Measurements from ENCODE around the gene FOXRED1. TPM values are rescaled to one million over a fixed set of nuclear protein-coding genes. Genes with fewer than 3 reads are reported as not detected.

The FOXRED1 gene
- total and polyA plus RNA-seq, 2 of the 13 experiments (the other 11 are each of a cell fraction or from before 2014, with no cell fraction given), result 29.6 to 42.9 TPM

DNA sequence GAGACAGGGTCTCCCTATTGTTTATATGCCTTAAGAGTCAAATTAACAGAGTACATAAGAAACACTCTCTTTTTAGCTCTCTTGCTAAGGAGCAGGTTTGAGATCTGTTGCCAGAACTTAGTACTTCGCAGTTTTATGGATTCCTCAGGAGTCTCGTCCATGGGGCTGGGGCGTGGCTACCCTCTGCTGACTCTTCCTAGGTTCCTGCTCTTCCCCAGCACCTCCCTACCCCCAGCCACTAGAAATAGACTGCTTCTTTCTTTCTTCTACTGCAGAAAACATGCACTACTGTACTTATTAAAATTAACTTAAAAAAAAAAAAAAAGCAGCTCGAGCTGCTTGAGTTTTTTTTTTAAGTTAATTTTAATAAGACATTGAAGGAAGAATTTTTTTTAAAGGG lies 49.4 kb upstream of the FOXRED1 start:
- Histone ChIP-seq H2AFZ (ENCODE audit: low read length) (no peak overlapping the region), H3K4me2 (ENCODE audit: low read depth, low read length) (no peak overlapping the region), H3K9ac (ENCODE audit: insufficient read depth, low read depth, low read length) (no peak overlapping the region), H3K36me3 (replicated peaks in 1 of 2; ENCODE audit: control insufficient read depth in 1 of 2, insufficient read depth in 2 of 2, low read length in 2 of 2) (no peaks in the 10 kb centered on the region; a peak in 1 of 5 replicates), H3K27ac (ENCODE audit: extremely low read length, insufficient read depth, low read length) (no peak overlapping the region), H3K9me3 (ENCODE audit: low read length) (no peaks in the 10 kb centered on the region), H3K4me3 (replicated peaks in 1 of 3; ENCODE audit: insufficient read depth in 1 of 3, low read depth in 2 of 3, low read length in 3 of 3) (no peak overlapping the region), H3K79me2 (ENCODE audit: insufficient read depth, low read length) (peaks cover 45% of the 10 kb centered on the region), H3K4me1 (ENCODE audit: insufficient read depth, low read length) (no peaks in the 10 kb centered on the region), H3K27me3 (ENCODE audit: control insufficient read depth in 1 of 2, insufficient read depth in 2 of 2, low read length in 2 of 2) (no peaks in the 10 kb centered on the region), H4K20me1 (ENCODE audit: insufficient read depth, low read length) (no peaks in the 10 kb centered on the region)
- in situ Hi-C loops (cut with HindIII; ENCODE audit: extremely low pct_ligation_motif_present, low pct_unique_long_range_greater_than_20kb) (loop anchor here (25.0 kb wide), 1 partner anchor 582 kb away; the partner anchor contains the start of gene CHEK1), intact Hi-C loops (cut with micrococcal nuclease; ENCODE audit: unreplicated experiment) (no loop called here)
- WGBS (ENCODE audit: low lambda C conversion rate), result 83% methylated on average over 4 of the region's 4 CpGs
- CTCF ChIA-PET (ENCODE audit: low intra/inter-chr PET ratio, low total read pairs), result no interaction called here
- POLR2A ChIA-PET, result no interaction called here
- no peak for ATAC-seq
- FAIRE-seq, result no peak
- no peak for DNase-seq (ENCODE audit: low spot score)
- no peak for TF ChIP-seq ZSCAN21 (CRISPR knock-in tag; IDR thresholded peaks at IDR 0.05; ENCODE audit: borderline replicate concordance)
- TF ChIP-seq FOXP1 (IDR thresholded peaks at IDR 0.05), result no peak
- no peak for TF ChIP-seq FOXP1 (CRISPR knock-in tag; IDR thresholded peaks at IDR 0.05)
- BruUV-seq (replicated peaks), result no TSS peak

DNA sequence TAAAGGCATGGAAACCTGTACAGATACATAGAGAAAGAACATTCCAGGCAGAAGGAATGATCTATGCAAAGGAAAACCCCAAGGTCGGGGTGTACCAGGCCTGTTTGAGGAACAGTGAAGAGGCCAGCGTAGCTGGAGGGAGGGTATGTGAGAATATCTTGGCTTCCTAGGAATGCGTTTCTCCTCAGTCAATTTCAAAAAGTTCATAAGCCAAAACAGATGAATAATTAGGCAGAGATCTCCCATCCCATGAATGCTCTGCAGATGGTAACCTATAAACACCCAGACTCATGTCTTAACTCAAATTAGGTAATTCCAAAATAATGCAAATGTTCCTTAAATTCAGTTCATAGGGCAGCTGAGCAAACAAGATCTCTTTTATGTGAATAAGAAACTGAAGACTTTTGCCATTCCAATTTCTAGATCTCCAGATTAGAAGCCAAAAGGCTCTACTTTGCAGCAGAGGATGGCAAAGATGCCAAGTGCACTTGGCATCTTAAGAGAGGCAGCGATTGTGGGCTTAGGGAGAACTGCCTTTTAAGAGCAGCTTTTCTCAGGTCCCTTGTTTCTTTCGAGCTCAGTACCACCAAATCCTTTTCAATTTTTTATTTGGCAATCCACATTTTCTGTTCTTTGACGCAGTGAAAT lies 44.2 kb upstream of the FOXRED1 start:
- Histone ChIP-seq H3K4me2 (ENCODE audit: low read depth, low read length) (no peak overlapping the region), H3K9ac (ENCODE audit: insufficient read depth, low read depth, low read length) (no peak overlapping the region), H4K20me1 (ENCODE audit: insufficient read depth, low read length) (no peaks in the 10 kb centered on the region), H3K4me3 (replicated peaks in 1 of 3; ENCODE audit: insufficient read depth in 1 of 3, low read depth in 2 of 3, low read length in 3 of 3) (no peak overlapping the region), H2AFZ (ENCODE audit: low read length) (no peak overlapping the region), H3K9me3 (ENCODE audit: low read length) (no peaks in the 10 kb centered on the region), H3K4me1 (ENCODE audit: insufficient read depth, low read length) (no peaks in the 10 kb centered on the region), H3K36me3 (replicated peaks in 1 of 2; ENCODE audit: control insufficient read depth in 1 of 2, insufficient read depth in 2 of 2, low read length in 2 of 2) (peaks cover 0 to 3% of the 10 kb centered on the region in 2 experiments; a peak in 1 of 5 replicates), H3K27me3 (ENCODE audit: control insufficient read depth in 1 of 2, insufficient read depth in 2 of 2, low read length in 2 of 2) (no peaks in the 10 kb centered on the region), H3K79me2 (ENCODE audit: insufficient read depth, low read length) (peaks cover 29% of the 10 kb centered on the region), H3K27ac (ENCODE audit: extremely low read length, insufficient read depth, low read length) (no peak overlapping the region)
- POLR2A ChIA-PET, result no interaction called here
- intact Hi-C loops (cut with micrococcal nuclease; ENCODE audit: unreplicated experiment) (no loop called here), in situ Hi-C loops (cut with HindIII; ENCODE audit: extremely low pct_ligation_motif_present, low pct_unique_long_range_greater_than_20kb) (loop anchor here (25.0 kb wide), 1 partner anchor 587 kb away; the partner anchor contains the start of gene CHEK1)
- DNase-seq (ENCODE audit: low spot score) (no peak), FAIRE-seq (no peak), ATAC-seq (no peak)
- CTCF ChIA-PET (ENCODE audit: low intra/inter-chr PET ratio, low total read pairs), result no interaction called here
- 98% methylated on average over 6 of the region's 6 CpGs for WGBS (ENCODE audit: low lambda C conversion rate)
- BruUV-seq (replicated peaks), result no TSS peak
- no peak for TF ChIP-seq ZNF792 (CRISPR knock-in tag; IDR thresholded peaks at IDR 0.05)
- TF ChIP-seq, protein P1, sequence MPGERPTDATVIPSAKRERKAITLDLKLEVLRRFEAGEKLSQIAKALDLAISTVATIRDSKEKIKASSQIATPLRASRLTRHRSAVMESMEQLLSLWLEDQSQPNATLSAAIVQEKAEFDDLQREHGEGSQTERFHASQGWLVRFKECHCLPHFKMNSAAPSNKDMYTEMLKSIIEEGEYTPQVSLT (CRISPR knock-in tag; IDR thresholded peaks at IDR 0.05; ENCODE audit: borderline replicate concordance, low read depth), result no peak
- TF ChIP-seq ATF7-NPFF (CRISPR knock-in tag; IDR thresholded peaks at IDR 0.05; ENCODE audit: low read depth), result no peak
- TF ChIP-seq ZSCAN25 (CRISPR knock-in tag; IDR thresholded peaks at IDR 0.05), result no peak
- no peak for TF ChIP-seq ZNF605 (CRISPR knock-in tag; IDR thresholded peaks at IDR 0.05)
- TF ChIP-seq FOXA1 (IDR thresholded peaks at IDR 0.05), result no peak
- no peak for TF ChIP-seq FOXA1 (CRISPR knock-in tag; IDR thresholded peaks at IDR 0.05)
- no peak for TF ChIP-seq REPIN1 (CRISPR knock-in tag; IDR thresholded peaks at IDR 0.05; ENCODE audit: borderline replicate concordance, low read depth)
- TF ChIP-seq, protein P2, sequence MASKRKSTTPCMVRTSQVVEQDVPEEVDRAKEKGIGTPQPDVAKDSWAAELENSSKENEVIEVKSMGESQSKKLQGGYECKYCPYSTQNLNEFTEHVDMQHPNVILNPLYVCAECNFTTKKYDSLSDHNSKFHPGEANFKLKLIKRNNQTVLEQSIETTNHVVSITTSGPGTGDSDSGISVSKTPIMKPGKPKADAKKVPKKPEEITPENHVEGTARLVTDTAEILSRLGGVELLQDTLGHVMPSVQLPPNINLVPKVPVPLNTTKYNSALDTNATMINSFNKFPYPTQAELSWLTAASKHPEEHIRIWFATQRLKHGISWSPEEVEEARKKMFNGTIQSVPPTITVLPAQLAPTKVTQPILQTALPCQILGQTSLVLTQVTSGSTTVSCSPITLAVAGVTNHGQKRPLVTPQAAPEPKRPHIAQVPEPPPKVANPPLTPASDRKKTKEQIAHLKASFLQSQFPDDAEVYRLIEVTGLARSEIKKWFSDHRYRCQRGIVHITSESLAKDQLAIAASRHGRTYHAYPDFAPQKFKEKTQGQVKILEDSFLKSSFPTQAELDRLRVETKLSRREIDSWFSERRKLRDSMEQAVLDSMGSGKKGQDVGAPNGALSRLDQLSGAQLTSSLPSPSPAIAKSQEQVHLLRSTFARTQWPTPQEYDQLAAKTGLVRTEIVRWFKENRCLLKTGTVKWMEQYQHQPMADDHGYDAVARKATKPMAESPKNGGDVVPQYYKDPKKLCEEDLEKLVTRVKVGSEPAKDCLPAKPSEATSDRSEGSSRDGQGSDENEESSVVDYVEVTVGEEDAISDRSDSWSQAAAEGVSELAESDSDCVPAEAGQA (IDR thresholded peaks at IDR 0.05; ENCODE audit: low read depth), result no peak
- TF ChIP-seq, protein P2 (CRISPR knock-in tag; IDR thresholded peaks at IDR 0.05; ENCODE audit: borderline replicate concordance), result no peak

Data from HepG2 (cell line).